H1 (cell line): ENCODE data around the gene TPM2. TPM values are rescaled to one million over a fixed set of nuclear protein-coding genes. Genes with fewer than 3 reads are reported as not detected.
A peak's percentile ranks its signal among the peaks of the same experiment; 100 is the strongest.

ENCODE experiments used
- ASH2L ChIP-seq: fragments of 200-600, 300-600 bp; sonication (generic); IDR thresholded peaks from one replicate; pipeline ENCODE4 v1.7.1; 2017; ENCODE audit warnings: low read length
- CHD1 ChIP-seq: IDR thresholded peaks from 2 replicates; pipeline ENCODE4 v1.6.1; 2012; ENCODE audit warnings: low read depth, low read length, improper control_type of control experiment
- EZH2 ChIP-seq: fragments of 200-600 bp; sonication (generic); IDR thresholded peaks from 2 replicates; pipeline ENCODE4 v1.7.1; 2012; ENCODE audit warnings: low read depth, mild to moderate bottlenecking, moderate library complexity, low read length, inconsistent platforms; ENCODE audit not compliant: severe bottlenecking
- FOSL1 ChIP-seq: IDR thresholded peaks from 2 replicates; pipeline ENCODE4 v1.6.1; 2011; ENCODE audit warnings: mild to moderate bottlenecking, low read depth, low read length, moderate library complexity; ENCODE audit not compliant: insufficient read depth
- GABPA ChIP-seq: IDR thresholded peaks from 2 replicates; pipeline ENCODE4 v1.6.1; 2011; ENCODE audit warnings: mild to moderate bottlenecking, low read length, moderate library complexity, borderline replicate concordance; ENCODE audit not compliant: insufficient read depth
- GTF2F1 ChIP-seq: IDR thresholded peaks from 2 replicates; pipeline ENCODE4 v1.6.1; 2012; ENCODE audit warnings: low read depth, low read length, improper control_type of control experiment, borderline replicate concordance
- HDAC6 ChIP-seq: IDR thresholded peaks from one replicate; pipeline ENCODE4 v1.7.1; 2012; ENCODE audit warnings: low read depth, mild to moderate bottlenecking, inconsistent platforms, low read length, moderate library complexity
- KDM5A ChIP-seq: fragments of 200-600 bp; IDR thresholded peaks from 2 replicates; pipeline ENCODE4 v1.7.1; 2012; ENCODE audit warnings: mild to moderate bottlenecking, low read length, inconsistent platforms, mixed read lengths
- MAFK ChIP-seq: IDR thresholded peaks from 2 replicates; pipeline ENCODE4 v1.6.1; 2012; ENCODE audit warnings: low read depth, mild to moderate bottlenecking, improper control_type of control experiment, low read length
- POLR2A ChIP-seq, 2 experiments: IDR thresholded peaks; 1 replicate in 1 of 2; 2 replicates in 1 of 2; pipeline ENCODE4 v1.6.1; 2011; ENCODE audit warnings: low read depth in 2 of 2, low read length in 2 of 2, mild to moderate bottlenecking in 2 of 2; ENCODE audit errors: control extremely low read depth in 1 of 2
- POU5F1 ChIP-seq: IDR thresholded peaks from 2 replicates; pipeline ENCODE4 v1.6.1; 2011; ENCODE audit warnings: low read depth, mild to moderate bottlenecking, low read length, moderate library complexity
- RAD21 ChIP-seq, 2 experiments: IDR thresholded peaks in 1 of 2; conservative IDR thresholded peaks in 1 of 2; 2 replicates each; pipeline ENCODE4 v1.6.1; 2011; ENCODE audit warnings: low read depth in 2 of 2, low read length in 2 of 2, improper control_type of control experiment in 1 of 2, inconsistent platforms in 1 of 2, mild to moderate bottlenecking in 1 of 2, moderate library complexity in 1 of 2
- RBBP5 ChIP-seq: IDR thresholded peaks from 2 replicates; pipeline ENCODE4 v1.7.1; 2012; ENCODE audit warnings: low read depth, mild to moderate bottlenecking, inconsistent platforms, low read length, moderate library complexity, borderline replicate concordance
- RNF2 ChIP-seq: fragments of 200-900, 300-1000 bp; sonication (generic); IDR thresholded peaks from 2 replicates; pipeline ENCODE4 v1.7.1; 2016; ENCODE audit warnings: borderline replicate concordance, low read depth, mild to moderate bottlenecking, antibody characterized with exemption, low read length; ENCODE audit not compliant: poor library complexity, severe bottlenecking; ENCODE audit errors: missing control alignments
- RXRA ChIP-seq: IDR thresholded peaks from 2 replicates; pipeline ENCODE4 v1.6.1; 2011; ENCODE audit warnings: low read depth, mild to moderate bottlenecking, low read length, moderate library complexity; ENCODE audit not compliant: insufficient read depth
- SIRT6 ChIP-seq: IDR thresholded peaks from one replicate; pipeline ENCODE4 v1.7.1; 2012; ENCODE audit warnings: low read length, inconsistent platforms
- SIX5 ChIP-seq: IDR thresholded peaks from 2 replicates; pipeline ENCODE4 v1.6.1; 2011; ENCODE audit warnings: mild to moderate bottlenecking, low read depth, low read length
- SP1 ChIP-seq: IDR thresholded peaks from 2 replicates; pipeline ENCODE4 v1.6.1; 2011; ENCODE audit warnings: low read depth, low read length
- SP4 ChIP-seq: IDR thresholded peaks from 2 replicates; pipeline ENCODE4 v1.6.1; 2012; ENCODE audit warnings: low read length, inconsistent platforms
- SRF ChIP-seq: IDR thresholded peaks from 2 replicates; pipeline ENCODE4 v1.6.1; 2011; ENCODE audit warnings: mild to moderate bottlenecking, low read depth, low read length, moderate library complexity
- SUZ12 ChIP-seq: fragments of 200-600 bp; sonication (generic); IDR thresholded peaks from 2 replicates; pipeline ENCODE4 v1.6.1; 2012; ENCODE audit warnings: mild to moderate bottlenecking, inconsistent platforms, low read length, moderate library complexity, mixed read lengths
- TAF7 ChIP-seq: optimal IDR thresholded peaks from 2 replicates; pipeline ENCODE3; 2011; ENCODE audit warnings: low read depth, mild to moderate bottlenecking, inconsistent platforms, low read length, moderate library complexity, borderline replicate concordance
- polyA plus RNA-seq, 7 experiments: library from polyadenylated mRNA; depleted of rRNA in 3 of 7; stranded (reverse) in 5 of 7; unstranded in 2 of 7; fragments of >200 nt in 5 of 7; fragments of 200-250 nt in 2 of 7; gene quantifications; 1 replicate in 5 of 7; 2 replicates in 1 of 7; 4 replicates in 1 of 7; pipeline versions ENCODE4 v1.2.1 to v1.2.3, GENCODE V29; 2011 to 2013; ENCODE audit warnings: missing spikeins in 2 of 7, mixed read lengths in 2 of 7
- total RNA-seq: library from RNA; stranded (reverse); fragmentation: NEBNext Ultra II Directional; extraction: Animal tissue kit (Norgen Biotek cat#: 25700); gene quantifications from 2 replicates; pipeline ENCODE4 v1.2.1, GENCODE V29; 2021
- TF ChIP-seq, protein P1 (sequence below): IDR thresholded peaks from 2 replicates; pipeline ENCODE4 v1.6.1; 2012; ENCODE audit warnings: inconsistent platforms

Gene TPM2
- total and polyA plus RNA-seq, 2 of the 8 experiments (the other 6 are each of a cell fraction or from before 2014, with no cell fraction given): 62.5 to 181 TPM

DNA sequence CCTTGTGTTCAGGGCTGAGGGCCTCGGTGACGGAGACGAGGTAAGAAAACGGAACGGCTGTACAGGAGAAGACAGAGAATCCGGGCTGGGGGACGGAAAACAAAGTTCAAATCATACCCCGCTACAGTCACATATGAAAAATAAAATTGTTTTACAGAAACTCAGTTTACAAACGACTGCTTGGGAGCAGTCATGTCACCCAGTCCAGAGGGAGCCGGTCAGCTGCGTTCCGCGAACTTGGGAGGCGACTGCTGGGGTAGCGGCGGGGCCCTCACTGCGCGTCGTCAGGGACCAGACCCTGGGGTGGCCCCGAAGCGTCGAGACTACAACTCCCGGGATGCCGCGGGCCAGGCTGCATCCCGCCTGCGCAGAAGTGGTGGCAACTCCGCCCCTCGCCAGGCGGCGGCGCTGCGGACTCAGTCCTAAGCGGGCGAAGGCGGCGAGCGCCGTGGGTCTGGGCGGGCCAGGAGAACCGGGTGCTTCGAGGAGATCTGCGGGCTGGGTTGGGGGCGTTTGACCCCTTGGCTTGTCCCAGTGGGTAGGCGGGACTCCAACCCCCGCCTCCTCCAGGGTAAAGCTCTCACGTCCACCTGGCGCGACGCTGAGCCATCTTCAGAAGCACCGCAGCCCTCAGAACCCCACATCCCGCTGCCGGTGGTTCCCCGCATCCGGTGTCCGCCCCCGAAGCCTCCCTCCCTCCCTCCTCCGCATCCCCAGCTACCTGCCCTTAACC is 43.0 kb downstream of the TPM2 start (continued):
- TF ChIP-seq RNF2: no peak
- no peak for TF ChIP-seq HDAC6
- TF ChIP-seq KDM5A: no peak
- no peak for TF ChIP-seq SRF
- TF ChIP-seq GTF2F1: no peak
- peak in 1 of 2 experiments; percentile 66; a peak in 1 of 3 replicates for TF ChIP-seq POLR2A (IDR thresholded peaks at IDR 0.05; ENCODE audit: control extremely low read depth in 1 of 2, low read depth in 2 of 2, low read length in 2 of 2)
- TF ChIP-seq CHD1: no peak
- TF ChIP-seq EZH2: no peak
- no peak for TF ChIP-seq GABPA
- no peak for TF ChIP-seq MAFK
- TF ChIP-seq, protein P1, sequence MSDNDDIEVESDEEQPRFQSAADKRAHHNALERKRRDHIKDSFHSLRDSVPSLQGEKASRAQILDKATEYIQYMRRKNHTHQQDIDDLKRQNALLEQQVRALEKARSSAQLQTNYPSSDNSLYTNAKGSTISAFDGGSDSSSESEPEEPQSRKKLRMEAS: peak; percentile 56; the same call in 1 of the 2 replicates
- TF ChIP-seq SUZ12: no peak
- peak; percentile 53 for TF ChIP-seq SIX5
- TF ChIP-seq RXRA: no peak
- no peak for TF ChIP-seq ASH2L
- TF ChIP-seq POU5F1: no peak
- peak; percentile 77 to 84 for TF ChIP-seq RAD21 (IDR thresholded peaks at IDR 0.05 in 1 of 2, conservative IDR thresholded peaks at IDR 0.05 in 1 of 2; ENCODE audit: low read depth in 2 of 2, low read length in 2 of 2)
- no peak for TF ChIP-seq FOSL1
- no peak for TF ChIP-seq SIRT6
- TF ChIP-seq SP1: no peak
- TF ChIP-seq TAF7: no peak
- no peak for TF ChIP-seq SP4
- no peak for TF ChIP-seq RBBP5
- TF ChIP-seq, all 59 proteins: peak for 19
